ENCODE measurements around the gene PRRT2. TPM values are rescaled to one million over a fixed set of nuclear protein-coding genes. Genes with fewer than 3 reads are reported as not detected.

The PRRT2 gene
- total and polyA plus RNA-seq, 10 of the 15 experiments (the other 5 are each of a cell fraction or from before 2014, with no cell fraction given): 0.08 to 0.49 (median 0.12) TPM; not detected in 4

DNA sequence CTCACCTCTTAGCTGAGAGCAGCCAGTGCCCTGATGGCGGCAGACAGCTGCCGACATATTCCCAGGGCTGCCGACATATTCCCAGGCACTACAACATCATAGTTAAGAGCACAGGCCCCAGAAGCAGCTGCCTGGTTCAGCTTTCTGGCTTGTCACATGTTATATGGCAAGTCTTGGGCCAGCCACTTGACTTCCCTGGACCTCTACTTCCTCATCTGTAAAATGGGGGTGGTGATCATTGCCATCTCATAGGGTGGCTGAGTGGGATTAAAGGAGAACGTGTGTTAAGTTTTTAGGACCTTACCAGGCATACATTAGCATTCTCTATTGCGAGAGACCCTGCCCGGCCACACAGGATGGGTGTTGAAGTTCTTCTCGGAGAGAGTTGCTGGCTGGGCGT is 31.9 kb downstream of the PRRT2 start:
- ChIA-PET SMC1A (ENCODE audit: uncharacterized antibody, unreplicated experiment) (interaction anchor here (1.2 kb wide), 1 partner anchor 26 kb away, joined by 3 read pairs; no protein-coding TSS in a partner anchor), POLR2A (no interaction called here), CTCF (no interaction called here), RAD21 (ENCODE audit: unreplicated experiment) (no interaction called here)
- in situ Hi-C loops (cut with MboI) (no loop called here), intact Hi-C loops (cut with micrococcal nuclease; ENCODE audit: unreplicated experiment) (no loop called here)
- FAIRE-seq: no peak
- no peak for ATAC-seq
- H3K9ac ChIP-seq (ENCODE audit: control insufficient read depth, insufficient read depth, low read length): no peak overlapping the region
- peaks cover 3 to 6% of the 10 kb centered on the region in 2 experiments; a peak in 3 of 4 replicates for H3K36me3 ChIP-seq (ENCODE audit: control insufficient read depth in 2 of 2, insufficient read depth in 2 of 2, low read length in 1 of 2)
- no peak for TF ChIP-seq SPI1 (IDR thresholded peaks at IDR 0.05; ENCODE audit: borderline replicate concordance, insufficient read depth, low read depth, low read length)
- no peak for TF ChIP-seq CREB1 (IDR thresholded peaks at IDR 0.05; ENCODE audit: low read depth)
- TF ChIP-seq, protein P1, sequence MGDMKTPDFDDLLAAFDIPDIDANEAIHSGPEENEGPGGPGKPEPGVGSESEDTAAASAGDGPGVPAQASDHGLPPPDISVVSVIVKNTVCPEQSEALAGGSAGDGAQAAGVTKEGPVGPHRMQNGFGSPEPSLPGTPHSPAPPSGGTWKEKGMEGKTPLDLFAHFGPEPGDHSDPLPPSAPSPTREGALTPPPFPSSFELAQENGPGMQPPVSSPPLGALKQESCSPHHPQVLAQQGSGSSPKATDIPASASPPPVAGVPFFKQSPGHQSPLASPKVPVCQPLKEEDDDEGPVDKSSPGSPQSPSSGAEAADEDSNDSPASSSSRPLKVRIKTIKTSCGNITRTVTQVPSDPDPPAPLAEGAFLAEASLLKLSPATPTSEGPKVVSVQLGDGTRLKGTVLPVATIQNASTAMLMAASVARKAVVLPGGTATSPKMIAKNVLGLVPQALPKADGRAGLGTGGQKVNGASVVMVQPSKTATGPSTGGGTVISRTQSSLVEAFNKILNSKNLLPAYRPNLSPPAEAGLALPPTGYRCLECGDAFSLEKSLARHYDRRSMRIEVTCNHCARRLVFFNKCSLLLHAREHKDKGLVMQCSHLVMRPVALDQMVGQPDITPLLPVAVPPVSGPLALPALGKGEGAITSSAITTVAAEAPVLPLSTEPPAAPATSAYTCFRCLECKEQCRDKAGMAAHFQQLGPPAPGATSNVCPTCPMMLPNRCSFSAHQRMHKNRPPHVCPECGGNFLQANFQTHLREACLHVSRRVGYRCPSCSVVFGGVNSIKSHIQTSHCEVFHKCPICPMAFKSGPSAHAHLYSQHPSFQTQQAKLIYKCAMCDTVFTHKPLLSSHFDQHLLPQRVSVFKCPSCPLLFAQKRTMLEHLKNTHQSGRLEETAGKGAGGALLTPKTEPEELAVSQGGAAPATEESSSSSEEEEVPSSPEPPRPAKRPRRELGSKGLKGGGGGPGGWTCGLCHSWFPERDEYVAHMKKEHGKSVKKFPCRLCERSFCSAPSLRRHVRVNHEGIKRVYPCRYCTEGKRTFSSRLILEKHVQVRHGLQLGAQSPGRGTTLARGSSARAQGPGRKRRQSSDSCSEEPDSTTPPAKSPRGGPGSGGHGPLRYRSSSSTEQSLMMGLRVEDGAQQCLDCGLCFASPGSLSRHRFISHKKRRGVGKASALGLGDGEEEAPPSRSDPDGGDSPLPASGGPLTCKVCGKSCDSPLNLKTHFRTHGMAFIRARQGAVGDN (IDR thresholded peaks at IDR 0.05): no peak
- TF ChIP-seq BRCA1 (IDR thresholded peaks at IDR 0.05; ENCODE audit: low read depth, low read length): no peak
- TF ChIP-seq BHLHE40 (IDR thresholded peaks at IDR 0.05; ENCODE audit: borderline replicate concordance in 1 of 2, low read depth in 2 of 2, low read length in 1 of 2): no peak
- no peak for TF ChIP-seq JUND (IDR thresholded peaks at IDR 0.05; ENCODE audit: low read depth, low read length)
- no peaks in the 10 kb centered on the region for H3K27me3 ChIP-seq (replicated peaks in 1 of 2; ENCODE audit: control insufficient read depth in 2 of 2, insufficient read depth in 2 of 2, low read length in 1 of 2)
- 85% methylated on average over 8 of the region's 8 CpGs for WGBS (ENCODE audit: insufficient coverage, insufficient replicate concordance, low lambda C conversion rate, missing lambda C conversion rate)
- no peak overlapping the region for H2AFZ ChIP-seq (ENCODE audit: control insufficient read depth, low read depth, low read length)
- H3K4me1 ChIP-seq (ENCODE audit: control insufficient read depth, insufficient read depth, low read length): no peaks in the 10 kb centered on the region
- H3K27ac ChIP-seq (ENCODE audit: control insufficient read depth, insufficient read depth): no peak overlapping the region
- no peaks in the 10 kb centered on the region for H3K79me2 ChIP-seq (ENCODE audit: control insufficient read depth, insufficient read depth, low read length)
- no TSS peak for BruUV-seq (replicated peaks)
- DNase-seq (ENCODE audit: low read depth, low spot score): no peak
- no peak overlapping the region for H3K4me3 ChIP-seq
- no peaks in the 10 kb centered on the region for H4K20me1 ChIP-seq (ENCODE audit: control insufficient read depth, insufficient read depth)
- H3K9me3 ChIP-seq (replicated peaks; ENCODE audit: control insufficient read depth, insufficient read depth, low read length): no peaks in the 10 kb centered on the region
- no peak overlapping the region for H3K4me2 ChIP-seq (ENCODE audit: control insufficient read depth, insufficient read depth)

Measured in GM12878 (cell line).